Endodermal cell (in vitro differentiated cells): ENCODE results near the gene METTL3. TPM values are rescaled to one million over a fixed set of nuclear protein-coding genes. Genes with fewer than 3 reads are reported as not detected.

Experiments used
- DNase-seq: peaks from one replicate; pipeline ENCODE4 v3.0.0-alpha.2; 2017
- H3K27ac ChIP-seq: 2 replicates; pipeline ENCODE4 v1.5.1; 2013; ENCODE audit warnings: mild to moderate bottlenecking, low read depth, low read length, moderate library complexity
- H3K27me3 ChIP-seq: 2 replicates; pipeline ENCODE4 v1.6.1; 2013; ENCODE audit warnings: mild to moderate bottlenecking, low read length, moderate library complexity; ENCODE audit not compliant: insufficient read depth, control insufficient read depth, poor library complexity, severe bottlenecking
- H3K36me3 ChIP-seq: 2 replicates; pipeline ENCODE4 v1.7.0; 2013; ENCODE audit warnings: mild to moderate bottlenecking, low read length, moderate library complexity; ENCODE audit not compliant: control insufficient read depth, insufficient read depth
- H3K4me1 ChIP-seq: one replicate; pipeline ENCODE4 v1.7.0; 2013; ENCODE audit warnings: low read length; ENCODE audit not compliant: control insufficient read depth, insufficient read depth
- H3K4me3 ChIP-seq: 2 replicates; pipeline ENCODE4 v1.5.1; 2013; ENCODE audit warnings: mild to moderate bottlenecking, low read length, moderate library complexity
- H3K9ac ChIP-seq: 2 replicates; pipeline ENCODE4 v1.6.1; 2013; ENCODE audit warnings: mild to moderate bottlenecking, low read length, moderate library complexity; ENCODE audit not compliant: poor library complexity, severe bottlenecking; ENCODE audit errors: extremely low read depth
- H3K9me3 ChIP-seq: 2 replicates; pipeline ENCODE4 v1.6.1; 2013; ENCODE audit warnings: mild to moderate bottlenecking, low read length, moderate library complexity; ENCODE audit not compliant: control insufficient read depth
- H3K27ac Mint-ChIP-seq: 2 replicates; pipeline ENCODE4 v1.8.0; 2020; ENCODE audit warnings: mixed read lengths
- H3K27me3 Mint-ChIP-seq: 2 replicates; pipeline ENCODE4 v1.8.0; 2021; ENCODE audit warnings: mild to moderate bottlenecking, mixed read lengths; ENCODE audit not compliant: insufficient read depth
- H3K36me3 Mint-ChIP-seq: 2 replicates; pipeline ENCODE4 v1.8.0; 2020; ENCODE audit warnings: low read depth, mixed read lengths
- H3K4me1 Mint-ChIP-seq: 2 replicates; pipeline ENCODE4 v1.8.0; 2020; ENCODE audit warnings: mixed read lengths
- H3K4me3 Mint-ChIP-seq: 2 replicates; pipeline ENCODE4 v1.8.0; 2020; ENCODE audit warnings: mild to moderate bottlenecking, moderate library complexity, mixed read lengths
- H3K9me3 Mint-ChIP-seq: 2 replicates; pipeline ENCODE4 v1.8.0; 2020; ENCODE audit warnings: mild to moderate bottlenecking, mixed read lengths
- CTCF ChIP-seq: fragments of 200-600 bp; sonication (generic); conservative IDR thresholded peaks from 2 replicates; pipeline ENCODE4 v1.5.0; 2021; ENCODE audit warnings: antibody characterized with exemption, mild to moderate bottlenecking
- WGBS, 2 experiments: methylation state at CpG; one replicate each; pipeline versions ENCODE4 v1.1.5 to v1.1.7; 2013; ENCODE audit warnings: missing lambda C conversion rate in 2 of 2, mixed read lengths in 1 of 2; ENCODE audit not compliant: insufficient coverage in 1 of 2, insufficient read length in 1 of 2; 5-methylcytosine and 5-hydroxymethylcytosine counted together
- total RNA-seq, 2 donors: library from RNA; stranded (reverse); fragmentation: NEBNext Ultra II Directional in 1 of 2; extraction: Animal tissue kit (Norgen Biotek cat#: 25700) in 1 of 2; gene quantifications; 2 replicates in 1 of 2; 3 replicates in 1 of 2; pipeline ENCODE4 v1.2.1, GENCODE V29; 2021

Gene METTL3
- total RNA-seq, 2 donors from 2014 or later: 63.2 to 64.7 TPM

GRCh38 chr14:21535545-21536417, 24.6 kb upstream of the METTL3 start:
- peaks cover 46% of the 10 kb centered on the region for H3K4me1 Mint-ChIP-seq
- Histone ChIP-seq H3K27me3 (no peaks in the 10 kb centered on the region), H3K27ac (peak overlapping the region; percentile 98), H3K9me3 (no peaks in the 10 kb centered on the region), H3K4me3 (peak overlapping the region; percentile 99), H3K36me3 (no peaks in the 10 kb centered on the region), H3K9ac (peak overlapping the region; percentile 85), H3K4me1 (peaks cover 15% of the 10 kb centered on the region)
- no peaks in the 10 kb centered on the region for H3K27me3 Mint-ChIP-seq
- peak overlapping the region; percentile 90 for H3K4me3 Mint-ChIP-seq
- DNase-seq: no peak
- H3K36me3 Mint-ChIP-seq: peaks cover 7% of the 10 kb centered on the region
- no peak for TF ChIP-seq CTCF
- WGBS, 2 experiments: 0 to 3% methylated on average over 1 to 5 of the region's 6 CpGs
- no peaks in the 10 kb centered on the region for H3K9me3 Mint-ChIP-seq
- peak overlapping the region; percentile 95 for H3K27ac Mint-ChIP-seq

- H3K27me3 ChIP-seq: no peaks in the 10 kb centered on the region
- peak overlapping the region; percentile 73 for H3K27ac ChIP-seq
- peaks cover 46% of the 10 kb centered on the region for H3K4me1 Mint-ChIP-seq
- H3K9me3 ChIP-seq: no peaks in the 10 kb centered on the region
- no peak for TF ChIP-seq CTCF
- peak overlapping the region; percentile 48 for H3K9ac ChIP-seq
- H3K4me3 ChIP-seq: peak overlapping the region; percentile 99
- peak overlapping the region; percentile 93 for H3K27ac Mint-ChIP-seq
- no peaks in the 10 kb centered on the region for H3K36me3 ChIP-seq
- 0 to 7% methylated on average over 2 to 4 of the region's 4 CpGs for WGBS, 2 experiments
- H3K4me3 Mint-ChIP-seq: peak overlapping the region; percentile 90
- H3K4me1 ChIP-seq: peaks cover 13% of the 10 kb centered on the region
- no peaks in the 10 kb centered on the region for H3K27me3 Mint-ChIP-seq
- H3K9me3 Mint-ChIP-seq: no peaks in the 10 kb centered on the region
- peak; percentile 85 for DNase-seq
- peaks cover 7% of the 10 kb centered on the region for H3K36me3 Mint-ChIP-seq
These were observed 23.4 kb upstream of the METTL3 start for GRCh38 chr14:21534576-21534975.

- Histone ChIP-seq H3K4me3 (no peak overlapping the region), H3K36me3 (no peaks in the 10 kb centered on the region), H3K9me3 (no peaks in the 10 kb centered on the region), H3K4me1 (peaks cover 15% of the 10 kb centered on the region), H3K9ac (no peak overlapping the region), H3K27me3 (no peaks in the 10 kb centered on the region), H3K27ac (no peak overlapping the region)
- TF ChIP-seq CTCF: no peak
- Mint-ChIP-seq H3K36me3 (peaks cover 7% of the 10 kb centered on the region), H3K27me3 (no peaks in the 10 kb centered on the region), H3K4me1 (peaks cover 44% of the 10 kb centered on the region), H3K4me3 (no peak overlapping the region), H3K9me3 (no peaks in the 10 kb centered on the region), H3K27ac (peak overlapping the region; percentile 42)
- DNase-seq: no peak
These were observed 22.2 kb upstream of the METTL3 start for GRCh38 chr14:21533294-21533693.
